Measurements from ENCODE around the gene NCAM1.

NCAM1 gene

GRCh38 chr11:113177671-113178070, 216.5 kb downstream of the NCAM1 start:
- Histone ChIP-seq H3K4me2 (ENCODE audit: low read length) (no peak overlapping the region), H3K9ac (ENCODE audit: low read length) (no peak overlapping the region), H3K36me3 (replicated peaks; ENCODE audit: low read depth, low read length) (no peaks in the 10 kb centered on the region), H3K4me1 (ENCODE audit: low read length) (no peaks in the 10 kb centered on the region), H4K20me1 (ENCODE audit: insufficient read depth, low read length) (no peaks in the 10 kb centered on the region), H3K27ac (ENCODE audit: low read length) (no peak overlapping the region), H2AFZ (ENCODE audit: low read depth, low read length) (no peak overlapping the region), H3K79me2 (ENCODE audit: low read length) (no peaks in the 10 kb centered on the region), H3K4me3 (ENCODE audit: low read length) (no peak overlapping the region), H3K27me3 (ENCODE audit: low read depth, low read length) (peaks cover 46% of the 10 kb centered on the region), H3K9me3 (ENCODE audit: insufficient read depth, low read length) (no peaks in the 10 kb centered on the region)
- no peak for TF ChIP-seq EZH2phosphoT487 (IDR thresholded peaks at IDR 0.05; ENCODE audit: low read depth)

- no peak overlapping the region for H3K27ac ChIP-seq (ENCODE audit: low read length)
- H3K36me3 ChIP-seq (replicated peaks; ENCODE audit: low read depth, low read length), result no peaks in the 10 kb centered on the region
- no peak overlapping the region for H3K9ac ChIP-seq (ENCODE audit: low read length)
- H2AFZ ChIP-seq (ENCODE audit: low read depth, low read length), result no peak overlapping the region
- TF ChIP-seq CTCF (IDR thresholded peaks at IDR 0.05; ENCODE audit: low read depth, low read length) (no peak), EZH2phosphoT487 (IDR thresholded peaks at IDR 0.05; ENCODE audit: low read depth) (no peak)
- no peaks in the 10 kb centered on the region for H3K4me1 ChIP-seq (ENCODE audit: low read length)
- H3K4me3 ChIP-seq (ENCODE audit: low read length), result no peak overlapping the region
- no peaks in the 10 kb centered on the region for H4K20me1 ChIP-seq (ENCODE audit: insufficient read depth, low read length)
- H3K79me2 ChIP-seq (ENCODE audit: low read length), result no peaks in the 10 kb centered on the region
- peaks cover 51% of the 10 kb centered on the region for H3K27me3 ChIP-seq (ENCODE audit: low read depth, low read length)
- no peak overlapping the region for H3K4me2 ChIP-seq (ENCODE audit: low read length)
- H3K9me3 ChIP-seq (ENCODE audit: insufficient read depth, low read length), result no peaks in the 10 kb centered on the region
Observed at GRCh38 chr11:113178381-113179070, 217.3 kb downstream of the NCAM1 start.

- Histone ChIP-seq H3K27ac (ENCODE audit: low read length) (no peak overlapping the region), H3K4me1 (ENCODE audit: low read length) (no peaks in the 10 kb centered on the region), H3K36me3 (replicated peaks; ENCODE audit: low read depth, low read length) (no peaks in the 10 kb centered on the region), H3K27me3 (ENCODE audit: low read depth, low read length) (peaks cover 51% of the 10 kb centered on the region), H3K4me2 (ENCODE audit: low read length) (no peak overlapping the region), H3K79me2 (ENCODE audit: low read length) (no peaks in the 10 kb centered on the region), H4K20me1 (ENCODE audit: insufficient read depth, low read length) (no peaks in the 10 kb centered on the region), H3K9ac (ENCODE audit: low read length) (no peak overlapping the region), H3K9me3 (ENCODE audit: insufficient read depth, low read length) (no peaks in the 10 kb centered on the region), H3K4me3 (ENCODE audit: low read length) (no peak overlapping the region), H2AFZ (ENCODE audit: low read depth, low read length) (no peak overlapping the region)
- TF ChIP-seq EZH2phosphoT487 (IDR thresholded peaks at IDR 0.05; ENCODE audit: low read depth) (no peak), CTCF (IDR thresholded peaks at IDR 0.05; ENCODE audit: low read depth, low read length) (no peak)
Observed at GRCh38 chr11:113179181-113179704, 218.0 kb downstream of the NCAM1 start.

GRCh38 chr11:113181094-113181493, 219.9 kb downstream of the NCAM1 start:
- Histone ChIP-seq H2AFZ (ENCODE audit: low read depth, low read length) (no peak overlapping the region), H3K4me2 (ENCODE audit: low read length) (no peak overlapping the region), H3K36me3 (replicated peaks; ENCODE audit: low read depth, low read length) (no peaks in the 10 kb centered on the region), H3K79me2 (ENCODE audit: low read length) (no peaks in the 10 kb centered on the region), H3K27me3 (ENCODE audit: low read depth, low read length) (peaks cover 48% of the 10 kb centered on the region), H3K4me1 (ENCODE audit: low read length) (no peaks in the 10 kb centered on the region), H3K27ac (ENCODE audit: low read length) (no peak overlapping the region), H3K9me3 (ENCODE audit: insufficient read depth, low read length) (no peaks in the 10 kb centered on the region), H3K9ac (ENCODE audit: low read length) (no peak overlapping the region), H4K20me1 (ENCODE audit: insufficient read depth, low read length) (no peaks in the 10 kb centered on the region), H3K4me3 (ENCODE audit: low read length) (no peak overlapping the region)
- TF ChIP-seq CTCF (IDR thresholded peaks at IDR 0.05; ENCODE audit: low read depth, low read length) (no peak), EZH2phosphoT487 (IDR thresholded peaks at IDR 0.05; ENCODE audit: low read depth) (no peak)
